HEK293 (cell line): Measurements from ENCODE around the gene ADAMTS4.

Source experiments
- CTCF ChIP-seq: fragments of 450-650 bp; formaldehyde crosslinking; IDR thresholded peaks from 2 replicates; pipeline ENCODE4 v1.5.1; 2016; ENCODE audit warnings: missing biosample characterization, missing genetic modification characterization
- GLIS2 ChIP-seq: fragments of 450-650 bp; formaldehyde crosslinking; IDR thresholded peaks from 2 replicates; pipeline ENCODE4 v1.5.1; 2016; ENCODE audit warnings: missing biosample characterization, missing genetic modification characterization
- KLF9 ChIP-seq: fragments of 450-650 bp; formaldehyde crosslinking; IDR thresholded peaks from 2 replicates; pipeline ENCODE4 v1.5.1; 2016; ENCODE audit warnings: missing biosample characterization, missing genetic modification characterization, low read depth
- RBAK ChIP-seq: fragments of 450-650 bp; formaldehyde crosslinking; IDR thresholded peaks from 2 replicates; pipeline ENCODE4 v1.5.1; 2016; ENCODE audit warnings: missing biosample characterization, missing genetic modification characterization
- REST ChIP-seq: fragments of 450-650 bp; formaldehyde crosslinking; IDR thresholded peaks from 2 replicates; pipeline ENCODE4 v1.5.1; 2016; ENCODE audit warnings: missing biosample characterization, missing genetic modification characterization
- SCRT1 ChIP-seq: fragments of 450-650 bp; formaldehyde crosslinking; IDR thresholded peaks from 2 replicates; pipeline ENCODE4 v1.5.1; 2016; ENCODE audit warnings: missing biosample characterization, missing genetic modification characterization, borderline replicate concordance
- ZBTB17 ChIP-seq: fragments of 450-650 bp; formaldehyde crosslinking; IDR thresholded peaks from 2 replicates; pipeline ENCODE4 v1.5.1; 2016; ENCODE audit warnings: missing biosample characterization, missing genetic modification characterization
- ZBTB8A ChIP-seq: fragments of 450-650 bp; formaldehyde crosslinking; IDR thresholded peaks from 2 replicates; pipeline ENCODE4 v1.5.1; 2016; ENCODE audit warnings: missing biosample characterization, missing genetic modification characterization
- ZFP41 ChIP-seq: fragments of 450-650 bp; formaldehyde crosslinking; IDR thresholded peaks from 2 replicates; pipeline ENCODE4 v1.5.1; 2016; ENCODE audit warnings: missing biosample characterization, missing genetic modification characterization, borderline replicate concordance
- ZNF133 ChIP-seq: fragments of 450-650 bp; formaldehyde crosslinking; IDR thresholded peaks from 2 replicates; pipeline ENCODE4 v1.5.1; 2016; ENCODE audit warnings: missing biosample characterization, missing genetic modification characterization
- ZNF157 ChIP-seq: fragments of 450-650 bp; formaldehyde crosslinking; IDR thresholded peaks from 2 replicates; pipeline ENCODE4 v1.5.1; 2016; ENCODE audit warnings: missing biosample characterization, missing genetic modification characterization
- ZNF16 ChIP-seq: fragments of 450-650 bp; formaldehyde crosslinking; IDR thresholded peaks from 2 replicates; pipeline ENCODE4 v1.5.1; 2016; ENCODE audit warnings: low read depth, missing biosample characterization, missing genetic modification characterization
- ZNF202 ChIP-seq: fragments of 450-650 bp; formaldehyde crosslinking; IDR thresholded peaks from 2 replicates; pipeline ENCODE4 v1.5.1; 2016; ENCODE audit warnings: missing biosample characterization, missing genetic modification characterization, borderline replicate concordance
- ZNF26 ChIP-seq: fragments of 450-650 bp; formaldehyde crosslinking; IDR thresholded peaks from 2 replicates; pipeline ENCODE4 v1.5.1; 2016; ENCODE audit warnings: missing biosample characterization, missing genetic modification characterization
- ZNF292 ChIP-seq: fragments of 450-650 bp; formaldehyde crosslinking; IDR thresholded peaks from 2 replicates; pipeline ENCODE4 v1.5.1; 2016; ENCODE audit warnings: low read depth, missing biosample characterization, missing genetic modification characterization, borderline replicate concordance
- ZNF350 ChIP-seq: fragments of 450-650 bp; formaldehyde crosslinking; IDR thresholded peaks from 2 replicates; pipeline ENCODE4 v1.5.0; 2017; ENCODE audit warnings: missing biosample characterization, mild to moderate bottlenecking, missing genetic modification characterization
- ZNF362 ChIP-seq: fragments of 450-650 bp; formaldehyde crosslinking; IDR thresholded peaks from 2 replicates; pipeline ENCODE4 v1.5.1; 2016; ENCODE audit warnings: missing biosample characterization, missing genetic modification characterization
- ZNF366 ChIP-seq: fragments of 450-650 bp; formaldehyde crosslinking; conservative IDR thresholded peaks from 2 replicates; pipeline ENCODE4 v1.5.1; 2016; ENCODE audit warnings: missing biosample characterization, missing genetic modification characterization
- ZNF391 ChIP-seq: fragments of 450-650 bp; formaldehyde crosslinking; IDR thresholded peaks from 2 replicates; pipeline ENCODE4 v1.5.1; 2016; ENCODE audit warnings: low read depth, missing biosample characterization, missing genetic modification characterization, borderline replicate concordance
- ZNF433 ChIP-seq: fragments of 450-650 bp; formaldehyde crosslinking; IDR thresholded peaks from 2 replicates; pipeline ENCODE4 v1.5.1; 2016; ENCODE audit warnings: missing biosample characterization, missing genetic modification characterization, low read depth
- ZNF473 ChIP-seq: fragments of 450-650 bp; formaldehyde crosslinking; IDR thresholded peaks from 2 replicates; pipeline ENCODE4 v1.5.1; 2017; ENCODE audit warnings: missing biosample characterization, missing genetic modification characterization
- ZNF501 ChIP-seq: fragments of 450-650 bp; formaldehyde crosslinking; IDR thresholded peaks from 2 replicates; pipeline ENCODE4 v1.5.1; 2016; ENCODE audit warnings: missing biosample characterization, missing genetic modification characterization
- ZNF76 ChIP-seq: fragments of 450-650 bp; formaldehyde crosslinking; IDR thresholded peaks from 2 replicates; pipeline ENCODE4; 2016; ENCODE audit warnings: low read depth, missing biosample characterization, missing genetic modification characterization, borderline replicate concordance
- TF ChIP-seq, protein P1 (sequence below): fragments of 450-650 bp; formaldehyde crosslinking; IDR thresholded peaks from 2 replicates; pipeline ENCODE4 v1.5.1; 2016; ENCODE audit warnings: missing biosample characterization, missing genetic modification characterization
- TF ChIP-seq, protein P2 (sequence below): fragments of 450-650 bp; formaldehyde crosslinking; IDR thresholded peaks from 2 replicates; pipeline ENCODE4 v1.5.1; 2017; ENCODE audit warnings: missing biosample characterization, mild to moderate bottlenecking, missing genetic modification characterization, moderate library complexity
- TF ChIP-seq, protein P3 (sequence below): fragments of 450-650 bp; formaldehyde crosslinking; IDR thresholded peaks from 2 replicates; pipeline ENCODE4 v1.5.1; 2016; ENCODE audit warnings: missing biosample characterization, missing genetic modification characterization

Gene ADAMTS4

GRCh38 chr1:161153682-161154337 lies 45.0 kb downstream of the ADAMTS4 start, which contains the start of gene UFC1 (continued):
- TF ChIP-seq SCRT1 (tag by site-specific recombination) (peak; percentile 96), ZNF362 (tag by site-specific recombination) (no peak), ZNF133 (tag by site-specific recombination) (no peak), KLF9 (tag by site-specific recombination) (peak; percentile 46; the same call in 1 of the 2 replicates), REST (tag by site-specific recombination) (peak; percentile 56), ZNF26 (tag by site-specific recombination) (no peak), GLIS2 (tag by site-specific recombination) (no peak), ZNF350 (tag by site-specific recombination) (no peak), ZNF433 (tag by site-specific recombination) (no peak), ZBTB17 (peak; percentile 94), ZNF76 (tag by site-specific recombination) (peak; percentile 80; the same call in 1 of the 2 replicates), ZFP41 (no peak), ZNF292 (tag by site-specific recombination) (no peak), RBAK (no peak), ZBTB8A (tag by site-specific recombination) (peak; percentile 83), CTCF (tag by site-specific recombination) (no peak), ZNF16 (tag by site-specific recombination) (no peak), ZNF473 (tag by site-specific recombination) (no peak), ZNF366 (tag by site-specific recombination) (0 out of 2 replicates have a peak, but pooled peaks have one; percentile 58), ZNF391 (tag by site-specific recombination) (peak; percentile 89; the same call in 1 of the 2 replicates), ZNF202 (tag by site-specific recombination) (no peak), ZNF501 (peak; percentile 90; the same call in 1 of the 2 replicates), ZNF157 (tag by site-specific recombination) (no peak)
- TF ChIP-seq, protein P1, sequence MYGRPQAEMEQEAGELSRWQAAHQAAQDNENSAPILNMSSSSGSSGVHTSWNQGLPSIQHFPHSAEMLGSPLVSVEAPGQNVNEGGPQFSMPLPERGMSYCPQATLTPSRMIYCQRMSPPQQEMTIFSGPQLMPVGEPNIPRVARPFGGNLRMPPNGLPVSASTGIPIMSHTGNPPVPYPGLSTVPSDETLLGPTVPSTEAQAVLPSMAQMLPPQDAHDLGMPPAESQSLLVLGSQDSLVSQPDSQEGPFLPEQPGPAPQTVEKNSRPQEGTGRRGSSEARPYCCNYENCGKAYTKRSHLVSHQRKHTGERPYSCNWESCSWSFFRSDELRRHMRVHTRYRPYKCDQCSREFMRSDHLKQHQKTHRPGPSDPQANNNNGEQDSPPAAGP (tag by site-specific recombination): 0 out of 2 replicates have a peak, but pooled peaks have one; percentile 86
- TF ChIP-seq, protein P2, sequence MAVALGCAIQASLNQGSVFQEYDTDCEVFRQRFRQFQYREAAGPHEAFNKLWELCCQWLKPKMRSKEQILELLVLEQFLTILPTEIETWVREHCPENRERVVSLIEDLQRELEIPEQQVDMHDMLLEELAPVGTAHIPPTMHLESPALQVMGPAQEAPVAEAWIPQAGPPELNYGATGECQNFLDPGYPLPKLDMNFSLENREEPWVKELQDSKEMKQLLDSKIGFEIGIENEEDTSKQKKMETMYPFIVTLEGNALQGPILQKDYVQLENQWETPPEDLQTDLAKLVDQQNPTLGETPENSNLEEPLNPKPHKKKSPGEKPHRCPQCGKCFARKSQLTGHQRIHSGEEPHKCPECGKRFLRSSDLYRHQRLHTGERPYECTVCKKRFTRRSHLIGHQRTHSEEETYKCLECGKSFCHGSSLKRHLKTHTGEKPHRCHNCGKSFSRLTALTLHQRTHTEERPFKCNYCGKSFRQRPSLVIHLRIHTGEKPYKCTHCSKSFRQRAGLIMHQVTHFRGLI: peak; percentile 72; the same call in 1 of the 2 replicates
- TF ChIP-seq, protein P3, sequence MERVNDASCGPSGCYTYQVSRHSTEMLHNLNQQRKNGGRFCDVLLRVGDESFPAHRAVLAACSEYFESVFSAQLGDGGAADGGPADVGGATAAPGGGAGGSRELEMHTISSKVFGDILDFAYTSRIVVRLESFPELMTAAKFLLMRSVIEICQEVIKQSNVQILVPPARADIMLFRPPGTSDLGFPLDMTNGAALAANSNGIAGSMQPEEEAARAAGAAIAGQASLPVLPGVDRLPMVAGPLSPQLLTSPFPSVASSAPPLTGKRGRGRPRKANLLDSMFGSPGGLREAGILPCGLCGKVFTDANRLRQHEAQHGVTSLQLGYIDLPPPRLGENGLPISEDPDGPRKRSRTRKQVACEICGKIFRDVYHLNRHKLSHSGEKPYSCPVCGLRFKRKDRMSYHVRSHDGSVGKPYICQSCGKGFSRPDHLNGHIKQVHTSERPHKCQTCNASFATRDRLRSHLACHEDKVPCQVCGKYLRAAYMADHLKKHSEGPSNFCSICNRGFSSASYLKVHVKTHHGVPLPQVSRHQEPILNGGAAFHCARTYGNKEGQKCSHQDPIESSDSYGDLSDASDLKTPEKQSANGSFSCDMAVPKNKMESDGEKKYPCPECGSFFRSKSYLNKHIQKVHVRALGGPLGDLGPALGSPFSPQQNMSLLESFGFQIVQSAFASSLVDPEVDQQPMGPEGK (tag by site-specific recombination): no peak; the same call in 1 of the 2 replicates
